GM21529 (cell line): ENCODE results near the gene DIO1.

Experiments
- ATAC-seq: cut with Tn5 transposase; IDR thresholded peaks from one replicate; pipeline ENCODE4 v1.9.1; 2021; ENCODE audit not compliant: unreplicated experiment

Gene DIO1

GRCh38 chr1:53938136-53938830, 44.3 kb downstream of the DIO1 start:
- no peak for ATAC-seq

DNA sequence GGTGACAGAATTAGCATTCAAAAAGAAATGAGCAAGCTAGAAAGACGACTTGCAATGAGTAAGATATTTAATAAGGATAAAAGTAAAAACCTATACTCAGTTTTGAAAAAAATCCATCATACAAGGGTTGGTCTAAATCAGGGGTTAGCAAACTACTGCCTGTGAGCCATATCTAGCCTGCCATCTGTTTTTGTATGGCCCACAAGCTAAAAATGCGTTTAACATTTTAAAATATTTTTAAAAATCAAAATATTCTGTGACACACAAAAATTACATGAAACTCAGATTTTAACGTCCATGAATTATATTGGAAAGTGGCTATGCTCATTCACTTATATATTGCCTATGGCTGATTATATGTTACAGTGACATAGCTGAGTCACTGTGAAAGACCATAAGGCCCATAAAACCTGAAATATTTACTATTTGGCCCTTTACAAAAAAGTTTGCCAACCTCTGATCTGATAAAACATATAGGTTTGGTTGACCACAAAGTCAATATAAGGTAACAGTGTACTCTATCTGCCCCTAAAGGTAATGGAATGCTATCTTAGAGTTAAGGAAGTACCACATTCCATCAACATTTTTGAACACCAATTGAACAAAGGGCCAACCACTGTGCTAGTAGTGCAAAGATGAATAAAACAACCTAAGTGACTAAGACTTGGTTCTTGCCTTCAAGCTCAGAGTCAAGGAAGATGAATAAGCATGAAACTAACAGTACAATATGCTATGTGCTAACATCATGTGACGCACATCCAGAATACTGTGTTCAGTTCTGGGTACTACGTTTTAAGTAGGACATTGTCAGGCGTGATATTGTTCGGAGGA, 48.4 kb downstream of the DIO1 start:
- ATAC-seq: no peak

DNA sequence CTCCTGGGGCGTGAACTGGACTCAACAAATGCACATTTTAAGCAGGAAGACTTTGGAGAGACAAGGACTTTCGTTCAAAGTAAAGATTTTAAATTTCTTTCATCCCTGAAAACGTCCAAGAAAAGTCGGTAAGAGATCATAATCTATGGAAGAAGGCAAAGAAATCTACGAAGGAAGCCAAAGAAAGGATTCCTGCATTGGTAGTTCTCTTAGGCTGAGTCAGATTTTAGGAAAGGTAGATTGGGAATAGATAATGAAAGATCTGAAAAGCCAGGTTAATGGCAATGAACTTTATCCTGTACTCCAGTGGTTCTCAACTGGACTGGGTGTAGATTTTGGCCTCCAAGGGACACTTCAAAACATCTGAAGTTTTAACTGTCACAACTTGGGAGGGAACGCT, 49.1 kb downstream of the DIO1 start:
- no peak for ATAC-seq

- ATAC-seq: no peak
Observed at GRCh38 chr1:53943490-53944043, 49.6 kb downstream of the DIO1 start.

GRCh38 chr1:53944469-53945182, 50.6 kb downstream of the DIO1 start:
- no peak for ATAC-seq

DNA sequence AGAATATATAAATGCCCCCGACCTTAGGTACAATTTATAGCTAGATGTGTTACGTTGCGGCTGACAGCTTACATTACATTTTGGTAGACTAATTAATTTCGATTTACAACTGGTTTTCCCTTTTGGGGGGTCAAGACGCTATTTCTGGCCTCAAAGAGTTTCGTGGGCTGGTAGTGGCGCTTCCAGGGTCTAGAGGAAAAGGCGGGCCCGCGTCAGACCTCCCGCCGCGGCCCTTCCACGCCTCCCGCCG, 51.1 kb downstream of the DIO1 start:
- no peak for ATAC-seq

- peak; percentile 70 for ATAC-seq
Observed at GRCh38 chr1:53945433-53946251, 51.7 kb downstream of the DIO1 start, which contains the start of gene IFT25. IFT25 (minus strand) TSS chr1:53945699; CDS start chr1:53940082, 5,617 bp downstream.

- ATAC-seq: peak; percentile 66
Observed at GRCh38 chr1:53946252-53947171, 52.5 kb downstream of the DIO1 start, which contains the start of gene LRRC42. LRRC42 (plus strand) TSS chr1:53946350; CDS start chr1:53952000, 5,650 bp downstream.

GRCh38 chr1:53947172-53947907, 53.4 kb downstream of the DIO1 start:
- ATAC-seq: no peak

- no peak for ATAC-seq
Observed at GRCh38 chr1:53948291-53948690, 54.3 kb downstream of the DIO1 start.

DNA sequence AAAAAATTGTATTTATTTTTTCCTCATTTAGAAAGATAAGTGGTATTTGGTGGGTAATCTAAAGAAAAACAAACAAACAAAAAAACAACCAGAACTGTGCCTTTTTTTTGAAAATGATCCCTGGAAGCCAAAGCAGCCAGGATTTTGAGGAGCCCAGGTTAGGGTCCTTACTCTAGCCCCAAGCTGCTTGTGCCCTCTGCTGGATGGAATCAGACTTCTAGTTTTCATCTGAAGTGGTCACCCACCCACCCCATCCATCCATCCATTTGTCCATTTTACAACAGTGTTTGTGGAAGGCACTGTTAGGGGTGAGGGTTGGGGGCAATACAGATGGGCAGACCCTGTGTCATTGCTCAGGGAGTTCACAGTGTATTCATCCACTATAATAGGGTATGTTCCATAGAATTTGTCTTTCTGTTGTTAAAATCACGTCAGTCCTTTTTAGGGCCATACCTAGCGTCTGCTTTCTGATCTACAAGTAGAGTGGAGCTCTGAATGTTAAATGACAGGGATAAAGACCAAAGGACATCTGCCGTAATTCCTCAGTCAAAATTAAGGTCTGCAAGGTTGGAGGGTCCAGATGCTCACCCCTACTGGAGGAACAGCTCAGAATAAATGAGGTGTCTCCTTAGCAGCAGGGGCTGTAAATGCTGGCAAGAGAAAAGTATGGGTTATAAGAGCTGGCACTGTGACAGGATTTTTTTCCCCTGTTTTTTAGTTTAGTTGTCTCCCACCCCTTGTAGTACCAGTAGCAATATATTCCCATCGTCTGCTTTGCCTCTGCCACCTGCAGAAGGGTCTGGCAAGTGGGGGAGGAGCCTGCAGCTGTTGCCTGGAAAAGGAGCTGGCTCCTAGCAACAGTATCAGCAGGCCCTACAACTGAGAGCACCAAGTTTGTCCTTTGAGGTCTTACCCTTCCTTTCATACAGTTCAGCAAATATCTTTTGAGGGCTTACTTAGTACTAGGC, 55.3 kb downstream of the DIO1 start:
- no peak for ATAC-seq

- ATAC-seq: no peak
Observed at GRCh38 chr1:53951697-53952096, 57.7 kb downstream of the DIO1 start.

- no peak for ATAC-seq
Observed at GRCh38 chr1:53954128-53954527, 60.1 kb downstream of the DIO1 start.

GRCh38 chr1:53956308-53957168, 62.6 kb downstream of the DIO1 start:
- ATAC-seq: no peak

DNA sequence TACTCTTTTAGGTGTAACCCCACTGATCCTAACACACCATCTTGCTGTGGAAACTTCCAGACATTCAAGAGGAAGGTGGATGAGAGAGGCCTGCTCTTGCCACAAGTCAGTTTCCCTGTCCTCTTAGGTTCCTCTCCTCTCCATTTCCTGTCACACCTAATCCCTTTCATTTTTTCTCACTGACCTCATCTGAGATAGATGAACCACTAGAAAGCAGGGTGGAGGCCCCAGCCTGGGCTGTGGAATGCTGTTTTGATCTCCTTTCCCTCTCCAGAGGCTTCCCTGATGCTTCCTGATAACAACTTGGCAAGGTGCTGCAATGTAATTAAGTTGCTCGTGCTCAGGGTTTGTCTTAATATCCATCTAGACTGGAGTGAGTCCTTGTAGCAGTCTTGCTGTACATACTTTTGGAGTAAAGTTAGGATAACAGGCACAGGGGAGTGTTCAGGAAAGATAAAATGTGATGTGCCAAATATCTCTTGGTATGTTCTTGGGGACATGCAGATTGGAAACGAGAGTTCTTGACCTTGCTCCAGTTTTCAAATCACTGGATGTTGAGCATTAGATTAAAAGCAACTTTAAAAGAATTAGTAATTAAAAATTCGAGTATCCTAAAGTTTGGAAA, 63.3 kb downstream of the DIO1 start:
- ATAC-seq: no peak

DNA sequence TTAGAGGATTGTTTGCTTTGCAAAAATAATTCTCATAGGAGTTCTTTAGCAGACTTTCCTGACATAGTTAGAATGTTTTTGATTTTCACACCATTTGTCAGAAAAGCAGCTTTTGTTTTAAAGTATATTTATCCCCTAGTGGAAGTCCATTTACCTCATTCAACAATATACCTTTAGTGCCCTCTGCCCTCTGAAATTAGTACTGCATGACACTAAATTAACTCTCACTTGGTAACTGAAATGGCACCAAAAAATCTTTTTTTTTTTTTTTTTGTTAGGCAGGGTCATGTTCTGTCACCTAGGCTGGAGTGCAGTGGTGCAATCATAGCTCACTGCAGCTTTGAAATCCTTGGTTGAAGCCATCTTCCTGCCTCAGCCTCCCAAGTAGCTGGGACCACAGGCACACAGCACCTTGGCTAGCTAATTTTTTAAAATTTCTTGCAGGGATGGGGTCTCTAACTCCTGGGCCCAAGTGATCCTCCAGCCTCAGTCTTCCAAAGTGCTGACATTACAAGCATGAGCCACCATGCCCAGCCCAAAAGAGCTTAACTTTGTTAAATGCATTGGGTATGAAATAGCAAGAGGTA, 65.8 kb downstream of the DIO1 start:
- no peak for ATAC-seq
